ENCODE measurements around the gene TTLL6. TPM values are rescaled to one million over a fixed set of nuclear protein-coding genes. Genes with fewer than 3 reads are reported as not detected.

The TTLL6 gene
- total RNA-seq, 1 experiment from 2014 or later, result 0.34 TPM

- DNase-seq (ENCODE audit: low read depth), result no peak
- in situ Hi-C loops (cut with HindIII; ENCODE audit: low pct_unique_long_range_greater_than_20kb, low sequenced_read_pairs), result no loop called here
These were observed 37.6 kb downstream of the TTLL6 start for GRCh38 chr17:48779421-48779820.

GRCh38 chr17:48776602-48777001 is 40.4 kb downstream of the TTLL6 start:
- in situ Hi-C loops (cut with HindIII; ENCODE audit: low pct_unique_long_range_greater_than_20kb, low sequenced_read_pairs), result no loop called here
- DNase-seq (ENCODE audit: low read depth), result no peak

- in situ Hi-C loops (cut with HindIII; ENCODE audit: low pct_unique_long_range_greater_than_20kb, low sequenced_read_pairs), result no loop called here
- no peak for DNase-seq (ENCODE audit: low read depth)
These were observed 43.8 kb downstream of the TTLL6 start for GRCh38 chr17:48773245-48773644.

- DNase-seq (ENCODE audit: low read depth), result no peak
- in situ Hi-C loops (cut with HindIII; ENCODE audit: low pct_unique_long_range_greater_than_20kb, low sequenced_read_pairs), result no loop called here
These were observed 46.1 kb downstream of the TTLL6 start for GRCh38 chr17:48770954-48771353.

- in situ Hi-C loops (cut with HindIII; ENCODE audit: low pct_unique_long_range_greater_than_20kb, low sequenced_read_pairs), result no loop called here
- no peak for DNase-seq (ENCODE audit: low read depth)
These were observed 47.9 kb downstream of the TTLL6 start for GRCh38 chr17:48769009-48769675.

- in situ Hi-C loops (cut with HindIII; ENCODE audit: low pct_unique_long_range_greater_than_20kb, low sequenced_read_pairs), result no loop called here
These were observed 49.7 kb downstream of the TTLL6 start for GRCh38 chr17:48767263-48767774.

GRCh38 chr17:48761114-48761513 is 55.9 kb downstream of the TTLL6 start:
- DNase-seq (ENCODE audit: low read depth), result no peak
- in situ Hi-C loops (cut with HindIII; ENCODE audit: low pct_unique_long_range_greater_than_20kb, low sequenced_read_pairs), result no loop called here

More at GRCh38 chr17:48767263-48767774, 49.7 kb downstream of the TTLL6 start:
- DNase-seq (ENCODE audit: low read depth), result no peak

- DNase-seq (ENCODE audit: low read depth), result no peak
- in situ Hi-C loops (cut with HindIII; ENCODE audit: low pct_unique_long_range_greater_than_20kb, low sequenced_read_pairs), result no loop called here
These were observed 56.6 kb downstream of the TTLL6 start for GRCh38 chr17:48760411-48760810.

GRCh38 chr17:48759288-48759687 is 57.7 kb downstream of the TTLL6 start:
- in situ Hi-C loops (cut with HindIII; ENCODE audit: low pct_unique_long_range_greater_than_20kb, low sequenced_read_pairs), result no loop called here

GRCh38 chr17:48757524-48757961 is 59.5 kb downstream of the TTLL6 start:
- in situ Hi-C loops (cut with HindIII; ENCODE audit: low pct_unique_long_range_greater_than_20kb, low sequenced_read_pairs), result no loop called here
- no peak for DNase-seq (ENCODE audit: low read depth)

More at GRCh38 chr17:48759288-48759687, 57.7 kb downstream of the TTLL6 start:
- no peak for DNase-seq (ENCODE audit: low read depth)

GRCh38 chr17:48756830-48757251 is 60.2 kb downstream of the TTLL6 start:
- in situ Hi-C loops (cut with HindIII; ENCODE audit: low pct_unique_long_range_greater_than_20kb, low sequenced_read_pairs), result no loop called here
- DNase-seq (ENCODE audit: low read depth), result no peak

GRCh38 chr17:48755356-48755755 is 61.7 kb downstream of the TTLL6 start:
- in situ Hi-C loops (cut with HindIII; ENCODE audit: low pct_unique_long_range_greater_than_20kb, low sequenced_read_pairs), result no loop called here
- DNase-seq (ENCODE audit: low read depth), result no peak

GRCh38 chr17:48754500-48755261 is 62.3 kb downstream of the TTLL6 start:
- DNase-seq (ENCODE audit: low read depth), result no peak

GRCh38 chr17:48753794-48754499 is 63.1 kb downstream of the TTLL6 start:
- DNase-seq (ENCODE audit: low read depth), result peak; percentile 14
- in situ Hi-C loops (cut with HindIII; ENCODE audit: low pct_unique_long_range_greater_than_20kb, low sequenced_read_pairs), result no loop called here

More at GRCh38 chr17:48754500-48755261, 62.3 kb downstream of the TTLL6 start:
- in situ Hi-C loops (cut with HindIII; ENCODE audit: low pct_unique_long_range_greater_than_20kb, low sequenced_read_pairs), result no loop called here

- in situ Hi-C loops (cut with HindIII; ENCODE audit: low pct_unique_long_range_greater_than_20kb, low sequenced_read_pairs), result no loop called here
- DNase-seq (ENCODE audit: low read depth), result no peak
These were observed 64.4 kb downstream of the TTLL6 start for GRCh38 chr17:48752399-48753288.

GRCh38 chr17:48751733-48752398 is 65.2 kb downstream of the TTLL6 start:
- DNase-seq (ENCODE audit: low read depth), result no peak
- in situ Hi-C loops (cut with HindIII; ENCODE audit: low pct_unique_long_range_greater_than_20kb, low sequenced_read_pairs), result no loop called here

- no peak for DNase-seq (ENCODE audit: low read depth)
- in situ Hi-C loops (cut with HindIII; ENCODE audit: low pct_unique_long_range_greater_than_20kb, low sequenced_read_pairs), result no loop called here
These were observed 65.9 kb downstream of the TTLL6 start for GRCh38 chr17:48751172-48751571.

All from Caki2 (cell line).